ENCODE results near the gene ELL2.

- TF ChIP-seq CTCF (CRISPR knock-in tag; IDR thresholded peaks at IDR 0.05) = no peak
- no peak for TF ChIP-seq KDM1A (CRISPR knock-in tag; IDR thresholded peaks at IDR 0.05)
- no peak for TF ChIP-seq TEAD2 (CRISPR knock-in tag; IDR thresholded peaks at IDR 0.05)
- TF ChIP-seq KLF13 (CRISPR knock-in tag; IDR thresholded peaks at IDR 0.05) = no peak
These were observed 7.4 kb upstream of the ELL2 start for GRCh38 chr5:95969055-95969454.

All from HepG2 (cell line).